ENCODE measurements around the gene GGA2.
A peak's percentile ranks its signal among the peaks of the same experiment; 100 is the strongest.
"Not testable (repeated sequence)": the region's sequence is repeated elsewhere in the genome, so short reads cannot be mapped to it uniquely, and the experiment has no call there.

GGA2 gene, protein sequence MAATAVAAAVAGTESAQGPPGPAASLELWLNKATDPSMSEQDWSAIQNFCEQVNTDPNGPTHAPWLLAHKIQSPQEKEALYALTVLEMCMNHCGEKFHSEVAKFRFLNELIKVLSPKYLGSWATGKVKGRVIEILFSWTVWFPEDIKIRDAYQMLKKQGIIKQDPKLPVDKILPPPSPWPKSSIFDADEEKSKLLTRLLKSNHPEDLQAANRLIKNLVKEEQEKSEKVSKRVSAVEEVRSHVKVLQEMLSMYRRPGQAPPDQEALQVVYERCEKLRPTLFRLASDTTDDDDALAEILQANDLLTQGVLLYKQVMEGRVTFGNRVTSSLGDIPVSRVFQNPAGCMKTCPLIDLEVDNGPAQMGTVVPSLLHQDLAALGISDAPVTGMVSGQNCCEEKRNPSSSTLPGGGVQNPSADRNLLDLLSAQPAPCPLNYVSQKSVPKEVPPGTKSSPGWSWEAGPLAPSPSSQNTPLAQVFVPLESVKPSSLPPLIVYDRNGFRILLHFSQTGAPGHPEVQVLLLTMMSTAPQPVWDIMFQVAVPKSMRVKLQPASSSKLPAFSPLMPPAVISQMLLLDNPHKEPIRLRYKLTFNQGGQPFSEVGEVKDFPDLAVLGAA

DNA sequence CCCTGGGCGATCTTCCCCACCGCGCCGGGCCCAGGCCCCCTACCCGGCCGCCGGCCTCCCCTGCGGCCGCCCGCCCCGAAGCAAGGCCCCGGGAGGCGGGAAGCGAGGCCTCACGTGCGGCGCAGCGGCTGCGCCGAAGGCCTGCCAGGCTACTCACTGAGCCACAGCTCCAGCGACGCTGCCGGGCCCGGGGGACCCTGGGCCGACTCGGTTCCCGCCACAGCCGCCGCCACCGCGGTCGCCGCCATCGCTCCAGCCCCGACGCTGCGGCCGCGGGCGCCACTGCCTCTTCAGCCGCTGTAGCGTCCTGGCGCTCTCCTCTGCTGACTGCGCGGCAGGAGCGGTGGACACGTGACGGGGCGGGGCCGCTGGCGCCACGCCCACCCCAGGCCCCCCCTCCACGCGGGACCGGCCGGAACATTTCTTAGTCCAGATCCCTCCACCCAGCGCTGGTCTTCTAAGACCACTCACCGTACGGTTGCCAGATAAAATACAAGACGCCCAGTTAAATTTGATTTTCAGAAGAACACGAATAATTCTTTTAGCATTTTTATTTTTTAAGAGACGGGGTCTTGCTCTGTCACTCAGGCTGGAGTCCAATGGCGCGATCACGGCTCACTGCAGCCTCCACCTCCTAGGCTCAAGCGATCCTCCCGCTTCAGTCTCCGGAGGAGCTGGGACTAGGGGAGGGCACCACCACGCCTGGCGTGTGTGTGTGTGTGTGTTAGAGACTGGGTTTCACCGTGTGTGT is at the start of gene GGA2:
GGA2 (minus strand) TSS at position 331 of the 751 bp plus-strand sequence; CDS start at position 248, 83 bp downstream.
- peak; percentile 80 for DNase-seq (ENCODE audit: low spot score)

DNA sequence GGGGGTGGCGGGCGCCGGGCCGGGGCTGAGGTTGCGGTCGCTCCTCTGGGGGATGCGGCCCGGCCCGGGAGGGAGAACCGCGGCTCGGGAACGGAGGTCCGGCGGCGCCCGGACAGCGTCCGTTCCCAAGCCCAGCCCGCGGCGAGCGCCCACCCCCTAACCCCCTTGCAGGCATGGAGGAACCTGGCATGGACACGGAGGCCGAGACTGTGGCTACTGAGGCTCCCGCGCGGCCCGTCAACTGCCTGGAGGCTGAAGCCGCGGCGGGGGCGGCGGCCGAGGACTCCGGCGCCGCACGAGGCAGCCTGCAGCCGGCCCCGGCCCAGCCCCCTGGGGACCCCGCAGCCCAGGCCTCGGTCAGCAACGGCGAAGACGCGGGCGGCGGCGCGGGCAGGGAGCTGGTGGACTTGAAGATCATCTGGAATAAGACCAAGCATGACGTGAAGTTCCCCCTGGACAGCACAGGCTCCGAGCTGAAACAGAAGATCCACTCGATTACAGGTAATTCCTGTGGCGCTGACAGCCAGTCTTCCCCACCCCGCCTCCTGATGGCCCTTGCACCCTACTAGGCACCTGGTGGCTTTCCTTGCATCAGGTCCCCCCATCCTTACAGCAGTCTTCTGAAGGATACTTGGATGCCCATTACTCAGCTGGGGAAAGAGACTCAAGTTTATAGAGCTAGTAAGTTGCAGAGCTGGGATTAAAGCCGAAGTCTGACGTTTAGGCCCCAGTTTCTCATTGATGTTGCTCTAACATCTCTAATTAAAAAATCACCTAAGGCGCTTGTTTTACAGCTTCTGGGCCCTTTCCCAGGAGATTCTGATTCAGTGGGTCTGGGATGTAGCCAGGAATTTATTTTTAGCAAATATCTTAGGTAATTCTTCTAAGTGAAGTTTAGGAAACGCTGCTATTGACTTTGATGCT is 47.7 kb upstream of the GGA2 start:
- peak; percentile 38 for DNase-seq (ENCODE audit: low spot score)

DNA sequence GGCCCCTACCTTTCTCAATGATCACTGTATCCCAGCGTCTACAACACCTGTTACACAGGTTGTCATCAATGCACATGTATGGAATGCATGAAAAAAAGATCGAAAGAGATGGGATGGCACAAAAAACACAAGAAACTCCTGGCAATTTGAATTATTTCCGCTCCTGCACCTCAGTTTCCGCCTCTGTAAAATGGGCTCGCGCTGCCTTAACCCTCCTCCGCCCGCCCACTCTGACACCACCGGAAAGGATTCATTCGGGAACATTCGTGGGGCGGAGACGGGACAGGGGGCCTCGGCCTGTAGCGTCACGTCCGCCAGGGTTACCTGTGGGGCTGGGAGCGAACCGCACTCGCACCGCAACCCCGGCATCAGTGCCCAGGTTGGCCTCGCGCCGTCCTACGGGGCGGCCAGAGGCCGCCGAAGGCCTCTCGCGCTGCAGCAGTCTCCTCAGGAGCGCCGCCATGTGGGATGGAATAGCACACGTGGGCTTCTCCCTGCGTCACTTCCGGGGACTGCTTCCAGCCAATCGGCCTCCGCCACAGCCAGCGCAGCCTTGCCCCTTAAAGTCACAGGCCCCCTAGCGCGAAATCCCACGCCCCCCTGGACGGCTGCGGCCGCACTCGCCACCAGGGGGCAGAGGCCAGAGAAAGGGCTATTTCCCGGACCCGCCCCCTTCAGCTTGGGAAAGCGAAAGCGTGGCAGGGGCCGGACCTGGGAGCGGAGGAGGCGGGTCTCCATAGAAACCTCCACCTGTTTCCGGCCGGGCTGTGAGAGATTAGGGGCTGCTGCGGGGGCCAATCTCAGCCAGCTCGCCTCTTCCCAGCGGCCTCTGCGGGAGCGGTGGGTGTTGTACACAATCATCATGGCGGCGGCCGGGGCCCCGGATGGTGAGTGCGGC is 46.8 kb upstream of the GGA2 start, which contains the start of the genes EARS2 and UBFD1:
EARS2 (minus strand) TSS at position 470 of the 898 bp plus-strand sequence; CDS start at position 463, 7 bp downstream.
UBFD1 (plus strand) TSS at position 847 of the 898 bp plus-strand sequence; CDS start at position 863, 16 bp downstream.
- peak; percentile 97 for DNase-seq (ENCODE audit: low spot score)

DNA sequence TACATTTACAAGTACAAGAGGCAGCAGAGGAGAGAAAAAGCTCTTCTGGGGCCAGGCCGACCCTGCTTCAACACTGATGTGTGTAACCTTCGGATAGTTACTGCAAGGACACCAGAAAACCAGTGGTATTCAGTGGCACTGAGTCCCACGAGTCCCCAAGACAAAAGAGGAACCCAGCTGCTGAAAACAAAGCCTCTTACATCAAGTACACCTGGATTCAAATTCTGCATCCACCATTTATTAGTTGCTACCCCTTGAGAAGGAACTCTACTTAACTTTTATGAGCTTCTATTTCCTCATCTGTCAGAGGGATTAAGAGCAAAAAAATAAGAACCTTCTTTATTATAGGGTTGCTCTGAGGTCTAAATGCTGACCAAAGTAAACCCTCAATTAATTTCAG is 44.2 kb upstream of the GGA2 start:
- no peak for DNase-seq (ENCODE audit: low spot score)

DNA sequence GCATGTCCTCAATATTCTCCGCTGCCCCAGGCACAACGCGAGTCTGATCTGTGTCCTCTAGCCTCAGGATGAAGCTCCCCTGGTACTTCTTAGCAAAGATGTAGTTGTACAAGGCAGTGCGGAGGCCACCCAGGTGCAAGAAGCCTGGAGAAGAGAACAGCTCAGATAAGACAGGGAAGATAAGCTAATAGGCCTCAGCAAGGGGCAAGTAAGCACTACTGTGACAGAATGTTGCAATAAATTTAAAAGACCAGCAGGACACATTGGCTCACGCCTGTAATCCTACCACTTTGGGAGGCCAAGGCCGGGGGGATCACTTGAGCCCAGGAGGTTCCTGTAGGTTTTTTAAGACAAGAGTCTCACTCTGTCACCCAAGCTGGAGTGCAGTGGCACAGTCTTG is 41.9 kb upstream of the GGA2 start:
- no peak for DNase-seq (ENCODE audit: low spot score)

DNA sequence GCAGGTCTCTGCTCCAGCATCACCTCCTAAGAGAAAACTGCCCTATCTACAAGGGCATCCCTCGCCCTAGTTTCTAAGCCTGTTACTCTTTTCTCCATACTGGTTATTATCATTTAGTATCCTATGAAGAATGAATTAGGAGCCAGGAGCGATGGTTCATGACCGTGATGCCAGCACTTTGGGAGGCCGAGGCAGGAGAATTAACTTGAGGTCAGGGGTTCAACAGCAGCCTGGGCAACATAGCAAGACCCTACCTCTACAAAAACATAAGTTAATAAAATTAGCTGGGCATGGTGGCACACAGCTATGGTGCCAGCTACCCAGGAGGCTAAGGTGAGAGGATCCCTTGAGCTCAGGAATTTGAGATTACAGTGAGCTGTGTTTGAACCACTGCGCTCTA is 39.6 kb upstream of the GGA2 start:
- DNase-seq (ENCODE audit: low spot score) = no peak

DNA sequence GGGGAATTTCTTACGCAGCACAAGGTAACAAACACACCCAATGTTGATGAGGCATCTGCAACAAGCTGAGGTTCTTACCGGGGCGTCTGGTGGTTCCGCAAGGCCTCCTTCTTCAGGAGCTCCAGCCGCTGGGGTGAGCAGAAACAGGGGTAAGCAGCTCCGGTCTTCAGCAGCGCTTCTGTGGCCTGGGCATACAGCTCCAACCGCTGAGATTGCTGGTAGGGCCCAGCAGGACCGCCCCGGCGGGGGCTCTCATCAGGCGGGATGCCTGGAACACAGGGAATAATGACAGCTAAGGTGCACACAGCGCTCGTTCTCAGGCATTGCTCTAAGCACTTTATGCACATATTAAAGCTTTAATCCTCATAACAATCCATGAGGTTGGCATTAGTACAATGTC is 34.1 kb upstream of the GGA2 start:
- no peak for DNase-seq (ENCODE audit: low spot score)

DNA sequence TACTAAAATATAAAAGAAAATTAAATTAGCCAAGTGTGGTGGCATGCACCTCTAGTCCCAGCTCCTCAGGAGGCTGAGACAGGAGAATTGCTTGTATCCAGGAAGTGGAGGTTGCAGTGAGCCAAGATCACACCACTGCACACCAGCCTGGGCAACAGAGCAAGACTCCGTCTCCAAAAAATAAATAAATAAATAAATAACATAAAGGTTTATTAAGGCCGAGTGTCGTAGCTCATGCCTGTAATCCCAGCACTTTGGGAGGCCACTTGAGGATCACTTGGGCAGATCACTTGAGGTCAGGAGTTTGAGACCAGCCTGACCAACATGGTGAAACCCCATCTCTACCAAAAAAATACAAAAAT is 30.5 kb upstream of the GGA2 start:
- DNase-seq (ENCODE audit: low spot score) = not testable (repeated sequence)

DNA sequence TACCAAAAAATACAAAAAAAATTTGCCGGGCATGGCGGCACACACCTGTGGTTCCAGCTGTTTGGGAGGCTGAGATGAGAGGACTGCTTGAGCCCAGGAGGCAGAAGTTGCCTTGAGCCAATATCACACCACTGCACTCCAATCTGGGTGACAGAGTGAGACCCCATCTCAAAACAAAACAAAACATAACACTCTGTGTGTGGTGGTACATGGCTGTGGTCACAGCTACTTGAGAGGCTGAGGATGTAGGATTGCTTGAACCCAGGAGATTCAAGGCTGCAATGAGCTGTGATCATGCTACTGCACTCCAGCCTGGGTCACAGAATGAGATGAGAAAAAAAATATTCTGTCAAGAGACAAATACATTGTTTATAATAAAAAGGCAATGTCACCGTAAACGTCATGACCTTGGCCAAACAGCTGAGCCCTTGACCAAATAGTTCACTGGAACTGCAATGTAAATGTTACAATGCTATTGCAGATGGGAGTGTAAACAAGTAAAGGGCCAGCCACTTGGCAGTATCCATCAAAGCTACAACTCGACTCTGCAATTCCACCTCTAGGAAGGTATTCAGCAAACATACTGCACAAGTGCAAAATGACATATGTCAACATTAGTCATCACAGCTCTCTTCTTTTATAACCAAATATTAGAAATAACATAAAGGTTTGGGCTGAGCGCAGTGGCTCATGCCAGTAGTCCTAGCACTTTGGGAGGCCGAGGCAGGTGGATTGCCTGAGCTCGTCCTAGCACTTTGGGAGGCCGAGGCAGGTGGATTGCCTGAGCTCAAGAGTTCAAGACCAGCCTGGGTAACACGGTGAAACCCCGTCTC is 29.9 kb upstream of the GGA2 start:
- DNase-seq (ENCODE audit: low spot score) = no peak

DNA sequence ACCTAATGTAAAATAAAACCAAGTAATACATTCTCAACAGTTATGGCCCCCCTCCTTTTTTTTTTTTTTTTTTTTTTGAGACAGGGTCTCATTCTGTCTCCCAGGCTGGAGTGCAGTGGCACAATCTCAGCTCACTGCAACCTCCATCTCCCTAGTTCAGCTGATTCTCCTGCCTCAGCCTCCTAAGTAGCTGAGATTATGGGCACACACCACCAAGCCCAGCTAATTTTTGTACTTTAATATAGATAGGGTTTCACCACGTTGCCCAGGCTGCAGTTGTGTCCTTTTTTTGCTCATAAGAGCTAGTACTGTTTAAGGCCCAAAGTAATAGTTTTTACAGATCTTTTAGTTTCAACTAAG is 28.6 kb upstream of the GGA2 start:
- DNase-seq (ENCODE audit: low spot score) = no peak

DNA sequence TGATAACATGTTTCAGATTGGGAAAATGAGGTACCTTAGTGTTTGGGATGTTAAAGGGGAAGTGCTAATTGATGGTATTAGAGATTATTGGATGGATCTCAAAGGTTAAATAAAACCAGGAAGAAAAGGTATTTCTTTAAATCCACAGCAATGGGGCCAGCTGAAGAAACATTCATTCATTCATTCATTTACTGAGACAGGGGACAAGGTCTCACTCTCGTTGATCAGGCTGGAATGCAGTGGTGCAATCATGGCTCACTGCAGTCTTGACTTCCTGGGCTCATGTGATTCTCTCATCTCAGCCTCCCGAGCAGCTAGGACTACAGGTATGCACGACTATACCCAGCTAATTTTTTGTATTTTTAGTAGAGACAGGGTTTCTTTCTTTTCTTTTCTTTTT is 27.1 kb upstream of the GGA2 start:
- no peak for DNase-seq (ENCODE audit: low spot score)

DNA sequence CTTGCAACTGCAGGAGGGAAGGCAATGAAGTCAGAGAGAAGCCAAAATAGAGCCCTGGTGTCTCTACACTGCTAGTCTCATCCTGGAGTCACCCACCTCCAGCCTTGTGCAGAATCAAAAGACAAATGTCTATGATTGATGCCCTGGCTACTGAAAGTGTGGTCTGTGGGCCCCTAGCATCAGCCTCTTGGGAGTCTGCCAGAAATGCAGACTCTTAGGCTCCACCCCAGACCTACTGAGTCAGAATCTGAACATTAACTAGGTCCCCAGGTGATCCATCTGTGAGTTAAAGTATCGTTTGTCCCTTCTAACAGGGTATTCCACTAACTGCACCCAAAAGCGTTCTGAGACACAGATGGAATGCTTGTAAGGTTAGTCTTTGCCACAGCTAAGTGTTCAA is 25.6 kb upstream of the GGA2 start:
- DNase-seq (ENCODE audit: low spot score) = no peak

DNA sequence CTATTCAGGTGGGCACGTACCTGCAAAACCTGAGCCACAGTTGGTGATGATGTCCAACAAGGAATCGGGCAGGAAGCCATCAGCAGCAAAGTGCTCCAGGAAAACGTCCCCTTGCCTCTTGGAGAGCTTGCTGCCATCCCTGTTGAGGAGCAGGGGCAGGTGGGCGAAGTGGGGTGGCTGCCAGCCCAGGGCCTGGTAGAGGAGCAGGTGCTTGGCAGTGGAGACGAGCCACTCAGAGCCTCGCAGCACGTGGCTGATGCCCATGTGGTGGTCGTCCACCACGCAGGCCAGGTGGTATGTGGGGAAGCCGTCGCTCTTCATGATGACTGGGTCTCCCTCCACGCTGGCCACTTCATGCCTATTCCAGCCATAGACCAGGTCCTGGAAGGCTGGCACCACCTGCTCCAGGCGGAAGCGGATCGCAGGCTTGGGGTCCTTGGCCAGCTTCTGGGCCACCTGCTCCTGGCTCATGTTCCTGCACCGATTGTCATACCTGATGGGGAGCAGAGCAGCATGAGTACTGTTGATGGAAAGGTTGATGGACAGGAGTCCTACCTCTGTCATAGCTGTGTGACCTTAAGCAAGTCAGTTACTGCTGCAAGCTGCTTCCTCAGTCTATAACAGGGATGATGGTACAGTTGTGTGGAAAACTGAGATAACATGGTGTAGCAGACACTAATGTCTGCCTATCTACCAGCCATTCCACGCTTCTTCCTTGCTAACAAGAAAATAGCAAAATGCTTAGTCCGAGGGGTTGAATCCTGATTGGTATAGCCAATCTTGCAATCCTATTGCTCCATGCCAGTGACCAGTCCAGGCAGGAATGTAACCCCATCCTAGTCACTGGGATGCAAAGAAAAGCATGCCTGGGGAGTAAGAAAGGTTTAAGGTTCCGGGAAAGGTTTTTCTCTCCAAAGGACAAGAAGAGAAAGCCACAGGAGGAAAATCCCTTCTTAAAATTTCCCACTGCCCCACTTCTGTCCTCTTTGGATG is 24.9 kb upstream of the GGA2 start:
- DNase-seq (ENCODE audit: low spot score) = peak; percentile 72

DNA sequence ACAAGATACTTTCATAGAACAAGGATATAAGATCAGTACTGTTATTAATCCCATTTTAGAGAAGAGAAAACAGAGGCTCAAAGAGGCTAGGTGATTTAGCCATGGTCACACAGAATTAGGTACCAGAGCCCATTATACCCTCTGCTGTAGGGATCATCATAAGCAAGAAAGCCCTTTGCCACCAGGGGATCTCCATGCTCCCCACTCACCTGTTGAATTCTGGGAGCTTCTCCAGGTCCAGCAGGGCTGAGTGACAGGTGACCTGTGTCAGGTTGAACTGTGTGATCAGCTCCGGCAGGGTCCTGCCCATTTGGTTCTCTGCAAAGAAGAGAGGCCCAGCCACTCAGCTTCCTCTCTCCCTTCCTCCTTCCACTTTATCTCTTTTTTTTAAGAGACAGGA is 22.2 kb upstream of the GGA2 start:
- no peak for DNase-seq (ENCODE audit: low spot score)

DNA sequence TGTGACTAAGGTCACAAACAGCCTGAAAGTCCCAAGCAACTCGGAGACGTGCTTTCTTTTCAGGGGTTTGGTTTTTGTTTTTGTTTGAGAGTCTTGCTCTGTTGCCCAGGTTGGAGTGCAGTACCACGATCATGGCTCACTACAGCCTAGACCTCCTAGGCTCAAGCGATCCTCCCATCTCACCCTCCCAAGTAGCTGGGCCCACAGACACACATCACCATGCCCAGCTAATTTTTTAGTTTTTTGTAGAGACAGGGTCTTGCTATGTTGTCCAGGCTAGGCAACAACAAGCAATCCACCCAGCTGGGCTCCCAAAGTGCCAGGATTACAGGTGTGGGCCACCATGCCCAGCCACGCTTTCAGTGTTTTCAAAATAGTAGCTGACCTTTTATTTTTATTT is 19.8 kb upstream of the GGA2 start:
- no peak for DNase-seq (ENCODE audit: low spot score)

DNA sequence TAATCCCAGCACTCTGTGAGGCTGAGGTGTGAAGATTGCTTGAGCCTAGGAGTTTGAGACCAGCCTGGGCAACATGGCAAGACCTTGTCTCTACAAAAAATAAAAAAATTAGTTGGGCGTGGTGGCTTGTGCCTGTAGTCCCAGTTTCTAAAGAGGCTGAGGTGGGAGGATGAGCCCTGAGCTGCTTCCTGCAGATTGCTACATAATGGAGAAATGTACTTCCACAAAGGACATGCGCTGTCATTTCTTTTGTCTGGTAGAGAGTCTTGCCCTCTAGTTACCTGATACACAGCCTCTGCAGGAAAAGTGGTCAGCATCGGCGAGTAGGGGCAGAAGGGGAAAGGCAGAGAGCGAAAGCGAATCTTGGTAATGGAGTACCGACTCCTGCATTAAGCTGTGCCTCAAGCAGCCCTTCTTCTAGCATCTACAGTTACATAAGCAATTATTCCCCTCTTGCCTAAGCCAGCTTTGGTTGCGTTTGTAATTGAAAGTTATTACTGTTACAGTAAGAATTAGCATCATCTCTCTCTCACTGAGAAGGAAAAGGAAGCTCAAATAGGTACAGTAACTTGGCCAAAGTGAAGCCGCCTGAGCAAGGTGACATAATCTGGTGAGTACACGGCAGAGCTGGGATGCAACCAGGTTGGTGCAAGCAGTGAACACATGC is 18.5 kb upstream of the GGA2 start:
- no peak for DNase-seq (ENCODE audit: low spot score)

DNA sequence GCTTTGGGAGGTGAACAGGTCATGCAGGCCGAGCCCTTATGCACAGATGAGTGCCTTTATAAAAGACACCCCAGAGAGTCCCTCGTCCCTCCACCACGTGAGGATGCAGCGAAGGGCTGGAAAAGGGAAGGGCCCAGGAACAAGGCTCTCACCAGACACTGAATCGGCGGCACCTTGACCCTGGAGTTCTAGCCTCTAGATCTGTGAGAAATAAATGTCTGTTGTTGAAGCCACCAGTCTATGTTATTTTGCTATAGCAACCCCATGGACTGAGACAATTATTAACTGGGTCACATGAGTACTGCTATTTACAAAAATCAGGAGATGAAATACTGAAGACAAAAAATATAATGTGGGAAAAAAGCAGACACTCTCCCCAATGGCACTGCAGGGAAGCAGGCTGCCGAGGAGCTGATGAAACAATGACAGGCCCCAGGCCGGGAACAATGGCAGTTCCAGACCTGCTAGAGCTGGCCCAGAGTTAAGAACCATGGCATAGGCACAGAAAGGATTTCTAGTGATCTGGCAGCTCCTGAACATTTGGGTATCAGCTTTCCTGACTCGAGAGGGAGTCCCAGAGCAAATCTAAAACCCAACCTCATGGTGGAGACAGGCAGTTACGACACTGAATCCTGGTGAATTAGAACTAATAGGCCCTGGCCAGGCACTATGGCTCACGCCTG is 17.8 kb upstream of the GGA2 start:
- no peak for DNase-seq (ENCODE audit: low spot score)
